ENCODE data around the gene WNK2.

WNK2 gene

DNA sequence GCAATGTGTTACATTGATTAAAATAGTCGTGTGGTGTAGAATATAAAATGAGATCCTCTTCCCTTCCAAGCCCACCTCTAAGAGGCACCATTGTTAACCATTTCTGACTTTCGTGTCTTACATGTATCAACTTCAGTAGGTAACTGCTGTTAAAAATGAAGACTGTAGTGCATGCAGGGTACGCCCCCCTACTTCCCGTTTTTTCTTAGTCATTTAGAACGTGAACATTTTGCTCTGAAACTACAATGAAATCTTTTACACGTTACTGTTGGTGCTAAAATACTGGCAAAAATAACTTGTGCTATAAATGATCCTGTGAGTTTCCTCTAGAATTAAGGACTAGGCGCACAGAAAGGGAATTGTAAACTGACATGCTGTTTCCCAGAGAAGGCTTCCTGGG lies 41.5 kb downstream of the WNK2 start:
- Mint-ChIP-seq H3K4me1 (peaks cover 20% of the 10 kb centered on the region), H3K9me3 (no peaks in the 10 kb centered on the region), H3K27ac (no peak overlapping the region), H3K4me3 (no peak overlapping the region), H3K27me3 (ENCODE audit: low read depth, poor library complexity) (peaks cover 6% of the 10 kb centered on the region), H3K36me3 (ENCODE audit: low read depth) (no peaks in the 10 kb centered on the region)
- no peak for DNase-seq
- no peak for TF ChIP-seq CTCF (IDR thresholded peaks at IDR 0.05)

DNA sequence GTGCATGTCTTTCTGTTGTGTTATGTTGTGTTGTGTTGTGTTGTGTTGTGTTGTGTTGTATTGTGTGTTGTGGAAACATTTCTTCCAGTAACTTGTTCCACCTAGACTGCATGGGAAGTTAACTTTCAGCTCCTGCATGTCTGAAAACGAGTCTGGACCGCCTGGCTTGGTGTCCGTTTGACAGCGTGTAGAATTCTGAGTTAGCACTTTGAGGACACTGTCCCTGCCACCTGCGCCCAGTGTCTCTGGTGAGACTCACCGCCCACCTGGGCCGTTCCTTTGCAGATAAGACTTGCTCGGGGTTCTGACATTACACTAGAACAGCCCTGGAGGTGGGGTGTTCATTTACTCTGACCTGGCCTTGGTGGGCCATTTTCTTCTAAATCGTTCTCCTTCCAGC lies 42.0 kb downstream of the WNK2 start:
- H3K4me3 Mint-ChIP-seq, result no peak overlapping the region
- H3K9me3 Mint-ChIP-seq, result no peaks in the 10 kb centered on the region
- peaks cover 20% of the 10 kb centered on the region for H3K4me1 Mint-ChIP-seq
- H3K36me3 Mint-ChIP-seq (ENCODE audit: low read depth), result no peaks in the 10 kb centered on the region
- peaks cover 6% of the 10 kb centered on the region for H3K27me3 Mint-ChIP-seq (ENCODE audit: low read depth, poor library complexity)
- no peak for DNase-seq
- no peak for TF ChIP-seq CTCF (IDR thresholded peaks at IDR 0.05)
- no peak overlapping the region for H3K27ac Mint-ChIP-seq

DNA sequence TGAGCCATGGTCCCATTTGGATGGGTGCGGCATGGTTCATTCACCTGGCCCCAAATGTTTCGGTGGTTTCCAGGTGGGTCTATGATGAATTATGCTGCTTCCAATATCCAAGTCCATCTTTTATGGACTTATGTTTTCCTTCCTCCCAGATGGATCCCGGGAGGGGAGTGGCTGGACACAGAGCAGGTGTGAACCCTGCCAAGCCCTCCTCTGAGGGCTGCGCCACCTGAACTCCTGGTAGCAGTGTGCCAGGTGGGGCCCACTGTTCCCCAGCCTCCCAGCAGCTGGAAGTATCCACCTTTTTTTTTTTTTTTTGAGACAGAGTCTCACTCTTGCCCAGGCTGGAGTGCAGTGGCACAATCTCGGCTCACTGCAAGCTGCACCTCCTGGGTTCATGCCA lies 42.9 kb downstream of the WNK2 start:
- no peak for DNase-seq
- no peak for TF ChIP-seq CTCF (IDR thresholded peaks at IDR 0.05)
- peaks cover 20% of the 10 kb centered on the region for H3K4me1 Mint-ChIP-seq
- H3K36me3 Mint-ChIP-seq (ENCODE audit: low read depth), result no peaks in the 10 kb centered on the region
- peaks cover 10% of the 10 kb centered on the region for H3K27me3 Mint-ChIP-seq (ENCODE audit: low read depth, poor library complexity)
- no peak overlapping the region for H3K27ac Mint-ChIP-seq
- no peak overlapping the region for H3K4me3 Mint-ChIP-seq
- H3K9me3 Mint-ChIP-seq, result no peaks in the 10 kb centered on the region

- Mint-ChIP-seq H3K36me3 (ENCODE audit: low read depth) (no peaks in the 10 kb centered on the region), H3K9me3 (no peaks in the 10 kb centered on the region), H3K4me1 (peaks cover 16% of the 10 kb centered on the region), H3K4me3 (no peak overlapping the region), H3K27me3 (ENCODE audit: low read depth, poor library complexity) (peaks cover 10% of the 10 kb centered on the region), H3K27ac (no peak overlapping the region)
- no peak for TF ChIP-seq CTCF (IDR thresholded peaks at IDR 0.05)
- DNase-seq, result no peak
Measured at GRCh38 chr9:93228030-93228429, 44.1 kb downstream of the WNK2 start.

DNA sequence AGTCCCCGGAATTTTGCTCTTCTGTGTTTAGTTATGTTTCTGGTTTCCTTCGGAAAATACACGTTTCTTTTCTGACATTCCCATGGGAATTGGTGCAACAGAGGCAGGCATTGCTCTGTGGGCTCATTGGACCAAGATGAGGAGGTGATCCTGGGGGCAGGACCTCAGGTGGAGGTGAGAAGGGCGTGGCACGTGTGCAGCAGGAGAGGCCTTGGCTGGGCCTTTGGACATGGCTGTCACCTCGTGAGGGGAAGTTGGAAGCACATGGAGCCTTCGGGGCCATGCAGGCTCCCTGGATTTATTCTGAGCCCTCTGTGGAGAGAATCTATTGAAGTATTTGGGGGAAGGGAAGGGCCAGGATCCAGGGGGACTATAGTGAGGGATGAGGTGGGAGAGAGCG lies 44.5 kb downstream of the WNK2 start:
- H3K4me1 Mint-ChIP-seq, result peaks cover 12% of the 10 kb centered on the region
- no peak for DNase-seq
- H3K36me3 Mint-ChIP-seq (ENCODE audit: low read depth), result no peaks in the 10 kb centered on the region
- peaks cover 10% of the 10 kb centered on the region for H3K27me3 Mint-ChIP-seq (ENCODE audit: low read depth, poor library complexity)
- H3K9me3 Mint-ChIP-seq, result no peaks in the 10 kb centered on the region
- no peak overlapping the region for H3K27ac Mint-ChIP-seq
- H3K4me3 Mint-ChIP-seq, result no peak overlapping the region
- no peak for TF ChIP-seq CTCF (IDR thresholded peaks at IDR 0.05)

DNA sequence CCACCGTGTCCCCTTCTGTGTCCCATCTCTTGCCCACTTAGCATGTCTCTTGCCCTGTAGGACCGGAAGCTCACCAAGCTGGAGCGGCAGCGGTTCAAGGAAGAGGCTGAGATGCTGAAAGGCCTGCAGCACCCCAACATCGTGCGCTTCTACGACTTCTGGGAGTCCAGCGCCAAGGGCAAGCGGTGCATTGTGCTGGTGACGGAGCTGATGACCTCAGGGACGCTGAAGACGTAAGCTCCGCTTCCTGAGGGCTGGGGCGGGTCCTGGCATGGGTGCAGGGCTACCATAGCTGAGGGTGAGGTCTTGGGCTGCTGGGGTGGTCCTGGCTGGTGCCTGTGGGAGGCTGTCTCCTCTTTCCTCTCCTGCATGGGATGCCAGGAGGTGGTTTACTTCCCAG lies 45.7 kb downstream of the WNK2 start:
- no peaks in the 10 kb centered on the region for H3K36me3 Mint-ChIP-seq (ENCODE audit: low read depth)
- no peak overlapping the region for H3K27ac Mint-ChIP-seq
- DNase-seq, result no peak
- H3K4me3 Mint-ChIP-seq, result no peak overlapping the region
- peaks cover 10% of the 10 kb centered on the region for H3K27me3 Mint-ChIP-seq (ENCODE audit: low read depth, poor library complexity)
- no peak for TF ChIP-seq CTCF (IDR thresholded peaks at IDR 0.05)
- H3K9me3 Mint-ChIP-seq, result no peaks in the 10 kb centered on the region
- no peaks in the 10 kb centered on the region for H3K4me1 Mint-ChIP-seq
